HG02870 (cell line): Measurements from ENCODE around the gene ARHGEF26.

Source experiments
- ATAC-seq: cut with Tn5 transposase; IDR thresholded peaks from one replicate; pipeline ENCODE4 v1.9.1; 2021; ENCODE audit warnings: mild to moderate bottlenecking, moderate library complexity; ENCODE audit not compliant: unreplicated experiment

The ARHGEF26 gene

DNA sequence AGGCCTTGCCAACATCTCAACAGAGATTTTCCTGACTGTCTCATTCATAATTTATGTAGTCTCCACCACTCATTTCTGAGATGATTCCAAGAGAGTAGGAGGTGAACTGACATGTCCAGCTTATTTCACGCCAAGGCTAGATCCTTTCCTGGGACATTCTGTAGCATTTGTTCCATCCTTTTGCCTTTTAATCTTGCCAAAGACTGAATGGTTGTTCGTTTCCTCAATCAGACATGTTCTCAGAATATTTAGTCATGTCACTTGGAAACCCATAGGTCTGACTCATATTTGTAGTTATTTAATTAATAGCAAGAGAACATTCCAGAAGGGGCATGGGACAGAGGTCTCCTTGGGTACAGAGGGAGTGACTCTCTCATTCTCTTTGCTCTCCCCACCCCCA, 122.2 kb downstream of the ARHGEF26 start:
- ATAC-seq = no peak

DNA sequence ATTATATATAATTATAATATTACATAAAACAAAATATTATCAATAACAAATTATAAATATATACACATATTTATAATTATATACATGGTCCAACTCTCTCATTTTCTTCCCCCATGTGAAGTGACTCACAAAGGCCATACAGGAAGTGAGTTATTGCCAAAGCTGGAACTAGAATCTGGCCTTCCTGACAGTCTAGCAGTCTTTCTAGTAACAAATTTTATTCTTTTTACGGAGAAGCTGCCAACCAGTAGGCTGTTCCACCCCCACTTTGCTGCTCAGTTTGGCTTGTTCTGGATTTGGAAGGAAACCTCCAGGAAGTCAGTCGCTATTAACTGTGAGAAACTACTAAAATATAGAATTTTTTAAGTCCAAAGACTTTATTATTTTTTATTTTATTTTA, 123.5 kb downstream of the ARHGEF26 start:
- ATAC-seq = no peak

GRCh38 chr3:154247806-154248415, 126.7 kb downstream of the ARHGEF26 start:
- ATAC-seq = no peak

DNA sequence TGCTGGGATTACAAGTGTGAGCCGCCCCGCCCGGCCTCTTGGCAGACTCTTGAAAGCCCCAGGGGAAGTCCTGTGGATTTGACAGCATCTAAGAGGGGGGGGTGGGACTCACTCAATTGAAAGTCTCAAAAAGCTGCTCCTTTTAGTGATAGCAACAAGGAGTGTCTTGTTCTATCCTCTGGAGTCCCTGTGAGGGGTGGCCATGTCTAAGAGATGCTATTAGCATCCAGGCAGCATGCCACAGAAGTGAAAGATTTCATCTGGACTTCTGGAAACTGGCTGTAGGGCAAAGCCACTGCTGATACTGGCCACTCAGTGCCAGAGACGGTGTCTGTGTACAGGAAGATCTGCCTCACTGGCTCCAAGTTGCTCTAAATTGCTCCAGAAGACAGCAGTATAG, 129.1 kb downstream of the ARHGEF26 start:
- no peak for ATAC-seq

DNA sequence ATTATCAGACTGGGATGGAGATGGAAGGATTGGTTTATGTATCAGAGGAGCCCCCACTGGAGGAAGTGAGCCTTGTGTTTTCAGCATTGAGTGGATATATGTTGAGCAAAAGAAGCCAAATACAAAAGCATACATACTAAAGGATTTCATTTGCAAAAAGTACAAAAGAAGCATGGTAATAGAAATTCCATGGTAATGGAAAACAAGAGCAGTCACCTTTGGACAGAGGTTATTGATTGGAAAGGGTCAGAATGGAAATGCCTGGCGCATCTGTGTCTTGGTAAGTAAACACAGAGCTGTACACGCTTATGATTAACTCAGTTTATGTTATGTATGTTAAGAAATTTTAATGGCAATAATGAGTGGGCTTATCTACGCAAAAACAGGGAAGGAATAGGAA, 130.4 kb downstream of the ARHGEF26 start:
- ATAC-seq = no peak

DNA sequence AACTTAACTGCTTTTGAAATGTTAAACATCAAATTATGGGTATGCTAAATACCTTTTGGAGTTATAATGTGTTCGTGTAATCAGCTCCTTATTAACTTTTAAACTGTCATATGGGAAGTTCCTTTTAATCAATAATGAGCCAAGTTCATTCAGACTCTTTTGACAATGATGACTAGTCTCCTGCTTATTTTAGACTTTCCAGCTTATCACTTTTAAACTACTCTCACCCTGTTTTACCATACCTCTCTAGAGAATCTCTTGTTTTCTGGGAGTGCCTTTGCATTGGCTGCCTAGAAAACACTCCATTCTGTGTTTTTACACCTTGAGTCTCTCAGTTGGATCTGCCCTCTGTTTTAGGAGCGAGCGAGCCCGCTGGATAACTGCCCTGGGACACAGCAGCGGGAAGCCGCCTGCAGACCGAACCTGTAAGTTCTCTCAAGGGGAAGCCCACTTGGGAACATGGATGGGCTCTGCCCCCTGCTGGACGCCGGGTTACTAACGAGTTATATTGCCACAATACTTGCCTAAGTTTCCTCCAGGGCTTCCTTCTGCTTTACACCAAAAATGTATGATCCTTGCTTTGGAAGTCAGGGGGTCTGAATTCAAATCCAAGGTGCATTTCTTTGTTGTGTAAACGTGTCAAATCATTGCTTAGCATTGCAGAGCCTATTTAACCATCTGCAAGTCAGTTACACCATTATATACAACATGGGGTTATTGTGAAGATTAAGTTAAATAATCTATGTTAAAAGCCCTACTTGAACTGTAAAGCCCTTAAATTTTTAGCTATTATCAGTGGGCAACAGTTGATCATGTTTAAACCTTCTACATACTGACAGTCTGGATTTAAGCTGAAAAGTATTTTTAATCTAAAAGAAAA, 131.8 kb downstream of the ARHGEF26 start:
- peak; percentile 96 for ATAC-seq

DNA sequence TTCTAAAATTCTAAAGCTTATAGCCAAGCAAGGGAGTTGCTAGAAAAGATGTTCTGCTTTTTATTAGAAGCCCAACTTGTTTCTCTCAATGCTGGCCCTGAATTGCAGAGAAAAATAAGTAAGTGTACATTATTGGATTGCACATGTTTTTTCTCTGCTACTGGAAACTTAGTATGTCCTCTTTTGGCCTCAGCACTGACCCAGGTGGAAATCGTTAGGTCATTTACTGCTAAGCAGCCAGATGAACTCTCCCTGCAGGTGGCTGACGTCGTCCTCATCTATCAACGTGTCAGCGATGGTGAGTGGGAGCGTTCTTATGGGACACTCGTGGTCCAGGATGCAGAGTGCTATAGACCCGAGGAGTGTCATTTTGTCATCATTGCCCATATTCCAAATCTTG, 133.3 kb downstream of the ARHGEF26 start:
- no peak for ATAC-seq

DNA sequence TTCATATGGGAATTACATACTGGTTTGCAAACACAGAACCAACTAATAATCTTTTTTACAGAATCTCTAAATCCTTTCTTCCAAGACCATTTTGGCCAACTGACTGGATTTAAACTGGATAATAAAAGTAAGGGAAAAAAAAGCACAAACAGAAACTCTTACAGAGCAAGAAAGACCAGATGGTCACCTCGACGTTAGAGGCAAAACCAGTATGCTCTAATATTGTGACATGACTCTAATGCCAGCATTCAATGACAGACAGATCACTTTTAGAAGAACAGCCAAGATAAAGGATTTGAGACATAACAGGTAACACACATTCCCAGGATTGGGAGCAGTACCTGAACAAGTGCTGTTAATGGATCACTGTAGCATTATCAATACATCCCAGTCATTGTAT, 152.2 kb downstream of the ARHGEF26 start:
- ATAC-seq = no peak

DNA sequence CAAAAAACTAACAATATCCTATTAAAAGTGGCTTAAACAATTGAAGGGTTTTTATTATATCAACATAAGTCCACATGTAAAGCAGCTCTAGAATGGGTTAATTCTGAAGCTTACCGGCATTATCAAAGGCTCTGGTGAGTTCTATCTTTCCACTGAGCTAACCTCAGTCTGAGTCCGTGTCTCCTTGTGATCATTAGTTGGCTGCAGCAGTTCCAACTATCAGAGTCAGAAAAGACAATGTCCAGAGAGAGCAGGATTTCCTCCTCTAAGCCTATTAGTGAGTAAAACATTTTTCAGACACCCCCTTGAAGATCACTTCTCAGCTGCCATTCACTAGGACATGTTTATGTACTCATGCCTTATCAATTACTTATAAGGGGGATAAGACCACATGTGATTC, 153.2 kb downstream of the ARHGEF26 start:
- no peak for ATAC-seq

DNA sequence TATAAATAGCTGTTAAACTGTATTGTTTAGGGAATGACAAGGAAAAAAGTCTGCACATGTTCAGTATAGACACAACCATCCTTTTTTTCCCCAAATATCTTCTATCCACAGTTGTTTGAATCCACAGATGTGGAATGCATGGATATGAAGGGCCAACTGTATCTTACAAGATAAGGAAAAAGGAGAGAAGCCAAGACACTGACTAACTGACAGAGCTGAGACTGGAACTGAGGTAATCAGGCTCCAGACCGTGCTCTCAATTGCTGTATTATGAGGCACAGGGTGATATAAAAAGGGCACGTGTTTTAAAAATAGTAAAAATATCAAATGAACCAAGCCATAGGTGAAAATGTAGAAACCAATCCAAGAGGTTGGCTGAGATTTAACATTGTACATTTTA, 154.1 kb downstream of the ARHGEF26 start:
- no peak for ATAC-seq

GRCh38 chr3:154275965-154276364, 154.8 kb downstream of the ARHGEF26 start:
- no peak for ATAC-seq

GRCh38 chr3:154280161-154280560, 159.0 kb downstream of the ARHGEF26 start:
- no peak for ATAC-seq

- ATAC-seq = peak; percentile 68
Measured at GRCh38 chr3:154285221-154285620, 164.0 kb downstream of the ARHGEF26 start.

DNA sequence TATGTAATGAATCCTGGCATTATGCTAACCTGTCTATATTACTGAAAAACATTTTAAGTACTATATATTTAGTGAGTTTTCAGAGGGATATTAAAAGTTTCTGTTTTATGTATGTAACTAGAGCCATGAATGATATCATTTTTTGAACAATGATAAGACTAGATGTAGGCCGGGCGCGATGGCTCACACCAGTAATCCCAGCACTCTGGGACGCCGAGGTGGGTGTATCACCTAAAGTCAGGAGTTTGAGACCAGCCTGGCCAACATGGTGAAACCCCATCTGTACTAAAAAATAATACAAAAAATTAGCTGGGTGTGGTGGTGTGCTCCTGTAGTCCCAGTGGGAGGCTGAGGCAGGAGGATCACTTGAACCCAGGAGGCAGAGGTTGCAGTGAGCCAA, 169.0 kb downstream of the ARHGEF26 start:
- no peak for ATAC-seq

DNA sequence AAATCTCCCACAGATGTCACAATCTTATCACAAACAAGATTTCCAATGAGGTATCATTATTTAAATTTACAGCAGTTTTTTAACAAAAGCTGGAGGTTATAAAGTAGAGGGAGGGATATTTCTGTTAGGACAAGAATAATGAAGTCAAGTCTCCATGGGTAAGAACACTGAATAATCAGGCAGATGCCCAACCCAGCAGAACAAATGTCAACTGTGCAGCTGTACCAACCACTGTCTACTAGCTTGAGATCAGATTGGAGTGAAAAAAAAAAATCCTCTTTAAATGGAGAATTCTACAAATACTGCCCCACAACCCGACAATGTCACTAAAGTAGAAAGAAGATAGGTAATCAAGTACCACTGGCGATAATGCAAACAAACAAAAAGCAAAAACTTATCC, 172.8 kb downstream of the ARHGEF26 start:
- no peak for ATAC-seq

DNA sequence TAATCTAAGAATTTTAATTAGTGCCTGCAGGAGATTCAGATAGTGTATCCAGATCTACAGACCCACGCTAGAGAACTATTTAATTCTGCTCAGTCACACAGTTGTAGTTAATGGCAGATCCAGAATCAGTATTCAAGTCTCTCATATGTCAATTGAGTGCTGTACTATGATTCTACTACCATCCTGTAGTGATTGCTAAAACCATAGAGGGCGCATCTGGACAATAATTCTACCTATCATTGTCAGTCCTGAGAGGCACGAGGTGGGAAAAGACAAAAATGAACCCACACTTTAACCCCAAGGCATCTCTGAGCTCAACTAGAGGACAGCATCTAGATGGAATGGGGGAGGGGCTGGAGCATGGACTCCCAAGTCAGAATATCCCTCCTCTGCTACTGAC, 180.4 kb downstream of the ARHGEF26 start:
- ATAC-seq = no peak

- no peak for ATAC-seq
Measured at GRCh38 chr3:154304116-154304786, 183.1 kb downstream of the ARHGEF26 start.

- no peak for ATAC-seq
Measured at GRCh38 chr3:154304936-154305335, 183.7 kb downstream of the ARHGEF26 start.

DNA sequence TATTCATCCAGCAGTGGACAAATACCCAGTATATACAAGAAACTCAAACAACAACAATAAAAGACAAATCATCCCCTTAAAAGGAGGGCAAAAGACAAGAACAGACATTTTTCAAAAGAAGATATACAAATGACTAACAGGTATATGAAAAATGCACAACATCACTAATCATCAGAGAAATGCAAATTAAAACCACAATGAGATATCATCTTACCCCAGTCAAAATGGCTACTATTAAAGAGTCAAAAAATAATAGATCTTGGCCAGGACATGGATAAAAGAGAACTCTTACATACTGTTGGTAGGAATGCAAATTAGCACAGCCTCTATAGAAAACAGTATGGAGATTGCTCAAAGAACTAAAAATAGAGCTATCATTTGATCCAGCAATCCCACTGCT, 186.2 kb downstream of the ARHGEF26 start:
- no peak for ATAC-seq
